ENCODE data around the gene GRM4. TPM values are rescaled to one million over a fixed set of nuclear protein-coding genes. Genes with fewer than 3 reads are reported as not detected.

GRM4 gene
- total RNA-seq, 1 experiment from 2014 or later = not detected

- CTCF ChIA-PET = no interaction called here
- BruUV-seq (replicated peaks) = no TSS peak
- peaks cover 99% of the 10 kb centered on the region for H3K27me3 Mint-ChIP-seq (ENCODE audit: unreplicated experiment)
- intact Hi-C loops (cut with micrococcal nuclease; ENCODE audit: unreplicated experiment) = no loop called here
- H3K36me3 Mint-ChIP-seq (ENCODE audit: insufficient read depth, unreplicated experiment) = no peaks in the 10 kb centered on the region
- no peak for DNase-seq
- H3K27ac Mint-ChIP-seq (ENCODE audit: unreplicated experiment) = no peak overlapping the region
- TF ChIP-seq, protein P1, sequence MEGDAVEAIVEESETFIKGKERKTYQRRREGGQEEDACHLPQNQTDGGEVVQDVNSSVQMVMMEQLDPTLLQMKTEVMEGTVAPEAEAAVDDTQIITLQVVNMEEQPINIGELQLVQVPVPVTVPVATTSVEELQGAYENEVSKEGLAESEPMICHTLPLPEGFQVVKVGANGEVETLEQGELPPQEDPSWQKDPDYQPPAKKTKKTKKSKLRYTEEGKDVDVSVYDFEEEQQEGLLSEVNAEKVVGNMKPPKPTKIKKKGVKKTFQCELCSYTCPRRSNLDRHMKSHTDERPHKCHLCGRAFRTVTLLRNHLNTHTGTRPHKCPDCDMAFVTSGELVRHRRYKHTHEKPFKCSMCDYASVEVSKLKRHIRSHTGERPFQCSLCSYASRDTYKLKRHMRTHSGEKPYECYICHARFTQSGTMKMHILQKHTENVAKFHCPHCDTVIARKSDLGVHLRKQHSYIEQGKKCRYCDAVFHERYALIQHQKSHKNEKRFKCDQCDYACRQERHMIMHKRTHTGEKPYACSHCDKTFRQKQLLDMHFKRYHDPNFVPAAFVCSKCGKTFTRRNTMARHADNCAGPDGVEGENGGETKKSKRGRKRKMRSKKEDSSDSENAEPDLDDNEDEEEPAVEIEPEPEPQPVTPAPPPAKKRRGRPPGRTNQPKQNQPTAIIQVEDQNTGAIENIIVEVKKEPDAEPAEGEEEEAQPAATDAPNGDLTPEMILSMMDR (IDR thresholded peaks at IDR 0.05; ENCODE audit: unreplicated experiment) = no peak
- no peaks in the 10 kb centered on the region for H3K9me3 Mint-ChIP-seq (ENCODE audit: low read depth, unreplicated experiment)
- H3K4me3 Mint-ChIP-seq (ENCODE audit: low read depth, unreplicated experiment) = no peak overlapping the region
- H3K4me1 Mint-ChIP-seq (ENCODE audit: low read depth, unreplicated experiment) = no peaks in the 10 kb centered on the region
Observed at GRCh38 chr6:34093206-34093605, 52.7 kb downstream of the GRM4 start.

DNA sequence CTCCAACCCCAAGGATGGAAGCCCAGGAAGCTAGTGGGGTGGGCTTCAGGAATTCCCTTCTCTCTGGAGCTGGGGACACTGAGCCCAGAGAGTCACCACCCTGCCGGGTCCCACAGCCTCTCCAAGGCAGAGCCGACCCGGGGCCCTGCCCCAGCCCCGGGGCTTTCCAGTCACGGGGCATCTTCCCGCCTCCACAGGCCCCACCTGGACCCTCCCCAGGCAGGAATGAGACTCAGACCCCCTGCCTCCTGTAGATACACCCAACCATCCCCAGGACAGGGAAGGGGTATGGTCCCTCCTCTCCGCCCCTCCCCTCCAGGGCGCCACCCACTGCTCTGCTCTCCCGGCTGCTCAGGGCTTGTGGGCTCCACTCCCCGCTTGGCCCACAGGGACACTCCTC lies 53.3 kb downstream of the GRM4 start:
- CTCF ChIA-PET = interaction anchor here (0.6 kb wide), 1 partner anchor 348 kb away, joined by 3 read pairs; no protein-coding TSS in a partner anchor
- TF ChIP-seq, protein P1 (IDR thresholded peaks at IDR 0.05; ENCODE audit: unreplicated experiment) = no peak
- Mint-ChIP-seq H3K4me3 (ENCODE audit: low read depth, unreplicated experiment) (no peak overlapping the region), H3K4me1 (ENCODE audit: low read depth, unreplicated experiment) (no peaks in the 10 kb centered on the region), H3K9me3 (ENCODE audit: low read depth, unreplicated experiment) (no peaks in the 10 kb centered on the region), H3K27me3 (ENCODE audit: unreplicated experiment) (peaks cover 99% of the 10 kb centered on the region), H3K27ac (ENCODE audit: unreplicated experiment) (no peak overlapping the region), H3K36me3 (ENCODE audit: insufficient read depth, unreplicated experiment) (no peaks in the 10 kb centered on the region)
- DNase-seq = no peak
- no TSS peak for BruUV-seq (replicated peaks)
- intact Hi-C loops (cut with micrococcal nuclease; ENCODE audit: unreplicated experiment) = no loop called here

- intact Hi-C loops (cut with micrococcal nuclease; ENCODE audit: unreplicated experiment) = no loop called here
Observed at GRCh38 chr6:34090935-34091334, 55.0 kb downstream of the GRM4 start.

GRCh38 chr6:34090529-34090928 lies 55.4 kb downstream of the GRM4 start:
- no peak overlapping the region for H3K27ac Mint-ChIP-seq (ENCODE audit: unreplicated experiment)
- no peak overlapping the region for H3K4me3 Mint-ChIP-seq (ENCODE audit: low read depth, unreplicated experiment)
- no TSS peak for BruUV-seq (replicated peaks)
- peaks cover 96% of the 10 kb centered on the region for H3K27me3 Mint-ChIP-seq (ENCODE audit: unreplicated experiment)
- no peak for DNase-seq
- no peaks in the 10 kb centered on the region for H3K36me3 Mint-ChIP-seq (ENCODE audit: insufficient read depth, unreplicated experiment)
- CTCF ChIA-PET = interaction anchor here (0.8 kb wide), 1 partner anchor 35 kb away, joined by 3 read pairs; no protein-coding TSS in a partner anchor
- intact Hi-C loops (cut with micrococcal nuclease; ENCODE audit: unreplicated experiment) = no loop called here
- H3K9me3 Mint-ChIP-seq (ENCODE audit: low read depth, unreplicated experiment) = no peaks in the 10 kb centered on the region
- H3K4me1 Mint-ChIP-seq (ENCODE audit: low read depth, unreplicated experiment) = no peaks in the 10 kb centered on the region
- TF ChIP-seq, protein P1 (IDR thresholded peaks at IDR 0.05; ENCODE audit: unreplicated experiment) = no peak

More at GRCh38 chr6:34090935-34091334, 55.0 kb downstream of the GRM4 start:
- H3K27ac Mint-ChIP-seq (ENCODE audit: unreplicated experiment) = no peak overlapping the region
- no peaks in the 10 kb centered on the region for H3K36me3 Mint-ChIP-seq (ENCODE audit: insufficient read depth, unreplicated experiment)
- H3K9me3 Mint-ChIP-seq (ENCODE audit: low read depth, unreplicated experiment) = no peaks in the 10 kb centered on the region
- BruUV-seq (replicated peaks) = no TSS peak
- CTCF ChIA-PET = interaction anchor here (0.8 kb wide), 1 partner anchor 35 kb away, joined by 3 read pairs; no protein-coding TSS in a partner anchor
- H3K27me3 Mint-ChIP-seq (ENCODE audit: unreplicated experiment) = peaks cover 96% of the 10 kb centered on the region
- H3K4me3 Mint-ChIP-seq (ENCODE audit: low read depth, unreplicated experiment) = no peak overlapping the region
- TF ChIP-seq, protein P1 (IDR thresholded peaks at IDR 0.05; ENCODE audit: unreplicated experiment) = no peak
- DNase-seq = no peak
- no peaks in the 10 kb centered on the region for H3K4me1 Mint-ChIP-seq (ENCODE audit: low read depth, unreplicated experiment)
